HEK293 (cell line): ENCODE results near the gene RRP12.
A peak's percentile ranks its signal among the peaks of the same experiment; 100 is the strongest.

Source experiments
- CTCF ChIA-PET: fragments of 350-600 bp; formaldehyde crosslinking; extraction: SDS; loops from one replicate; lab custom pipeline; 2021; ENCODE audit warnings: antibody characterized with exemption; lab: Yijun Ruan, JAX
- POLR2A ChIA-PET: fragments of 300-600 bp; formaldehyde crosslinking; extraction: SDS; loops from one replicate; lab custom pipeline; 2020; ENCODE audit warnings: antibody characterized with exemption, inconsistent platforms; lab: Yijun Ruan, JAX
- H3K27ac ChIP-seq: fragments of 200-500 bp; sonication (Bioruptor generic); 2 replicates; pipeline ENCODE4 v1.5.1; 2014; ENCODE audit warnings: low read depth, low read length, control low read depth, inconsistent platforms; ENCODE audit errors: extremely low read depth
- H3K36me3 ChIP-seq, 2 experiments: fragments of 200-500 bp in 1 of 2; sonication (Bioruptor generic) in 1 of 2; 1 replicate in 1 of 2; 2 replicates in 1 of 2; pipeline ENCODE4 v1.5.1; 2014 to 2017; ENCODE audit warnings: inconsistent platforms in 2 of 2, low read length in 2 of 2; ENCODE audit not compliant: control insufficient read depth in 2 of 2, insufficient read depth in 1 of 2
- H3K4me1 ChIP-seq: fragments of 200-500 bp; sonication (Bioruptor generic); 2 replicates; pipeline ENCODE4 v1.5.1; 2014; ENCODE audit warnings: mild to moderate bottlenecking, low read length, inconsistent platforms; ENCODE audit not compliant: control insufficient read depth, insufficient read depth
- H3K4me3 ChIP-seq: 2 replicates; pipeline ENCODE4 v1.5.1; 2011; ENCODE audit warnings: low read depth, mild to moderate bottlenecking, control low read depth, low read length, moderate library complexity
- H3K9me3 ChIP-seq: fragments of 200-500 bp; sonication (Bioruptor generic); 2 replicates; pipeline ENCODE4 v1.5.1; 2014; ENCODE audit warnings: low read depth, low read length, inconsistent platforms; ENCODE audit not compliant: control insufficient read depth, insufficient read depth
- GLI2 ChIP-seq: fragments of 450-650 bp; formaldehyde crosslinking; IDR thresholded peaks from 2 replicates; pipeline ENCODE4; 2017; ENCODE audit warnings: missing biosample characterization, missing genetic modification characterization, low read depth, borderline replicate concordance
- GLI4 ChIP-seq: fragments of 450-650 bp; formaldehyde crosslinking; IDR thresholded peaks from 2 replicates; pipeline ENCODE4 v1.5.1; 2016; ENCODE audit warnings: missing biosample characterization, missing genetic modification characterization
- MYNN ChIP-seq: fragments of 450-650 bp; formaldehyde crosslinking; IDR thresholded peaks from 2 replicates; pipeline ENCODE4 v1.5.1; 2016; ENCODE audit warnings: missing biosample characterization, missing genetic modification characterization, borderline replicate concordance
- PRDM1 ChIP-seq: fragments of 450-650 bp; formaldehyde crosslinking; IDR thresholded peaks from 2 replicates; pipeline ENCODE4; 2016; ENCODE audit warnings: missing biosample characterization, missing genetic modification characterization
- SCRT1 ChIP-seq: fragments of 450-650 bp; formaldehyde crosslinking; IDR thresholded peaks from 2 replicates; pipeline ENCODE4 v1.5.1; 2016; ENCODE audit warnings: missing biosample characterization, missing genetic modification characterization, borderline replicate concordance
- ZNF10 ChIP-seq: fragments of 450-650 bp; formaldehyde crosslinking; IDR thresholded peaks from 2 replicates; pipeline ENCODE4 v1.5.1; 2017; ENCODE audit warnings: missing biosample characterization, missing genetic modification characterization
- ZNF169 ChIP-seq: fragments of 450-650 bp; formaldehyde crosslinking; IDR thresholded peaks from 2 replicates; pipeline ENCODE4 v1.5.1; 2016; ENCODE audit warnings: missing biosample characterization, missing genetic modification characterization
- ZNF600 ChIP-seq: fragments of 450-650 bp; formaldehyde crosslinking; IDR thresholded peaks from 2 replicates; pipeline ENCODE4 v1.5.1; 2016; ENCODE audit warnings: missing biosample characterization, missing genetic modification characterization
- ZNF664 ChIP-seq: fragments of 450-650 bp; formaldehyde crosslinking; IDR thresholded peaks from 2 replicates; pipeline ENCODE4 v1.5.1; 2016; ENCODE audit warnings: missing biosample characterization, missing genetic modification characterization
- ZNF843 ChIP-seq: fragments of 450-650 bp; formaldehyde crosslinking; IDR thresholded peaks from 2 replicates; pipeline ENCODE4 v1.5.1; 2016; ENCODE audit warnings: missing biosample characterization, missing genetic modification characterization
- ZSCAN16 ChIP-seq: fragments of 450-650 bp; formaldehyde crosslinking; IDR thresholded peaks from 2 replicates; pipeline ENCODE4 v1.5.1; 2016; ENCODE audit warnings: missing biosample characterization, missing genetic modification characterization
- TF ChIP-seq, protein P1 (sequence below): fragments of 450-650 bp; formaldehyde crosslinking; IDR thresholded peaks from 2 replicates; pipeline ENCODE4 v1.5.1; 2016; ENCODE audit warnings: missing biosample characterization, missing genetic modification characterization
- TF ChIP-seq, protein P2 (sequence below): fragments of 450-650 bp; formaldehyde crosslinking; IDR thresholded peaks from 2 replicates; pipeline ENCODE4 v1.5.1; 2016; ENCODE audit warnings: missing biosample characterization, missing genetic modification characterization
- TF ChIP-seq, protein P3 (sequence below): fragments of 450-650 bp; formaldehyde crosslinking; IDR thresholded peaks from 2 replicates; pipeline ENCODE4 v1.5.1; 2016; ENCODE audit warnings: missing biosample characterization, missing genetic modification characterization
- TF ChIP-seq, protein P4 (sequence below): fragments of 450-650 bp; formaldehyde crosslinking; IDR thresholded peaks from 2 replicates; pipeline ENCODE4 v1.5.1; 2016; ENCODE audit warnings: missing biosample characterization, missing genetic modification characterization
- TF ChIP-seq, protein P5 (sequence below): fragments of 450-650 bp; IDR thresholded peaks from 2 replicates; pipeline ENCODE4 v1.5.1; 2018; ENCODE audit warnings: missing biosample characterization, missing genetic modification characterization
- TF ChIP-seq, protein P6 (sequence below): fragments of 450-650 bp; formaldehyde crosslinking; IDR thresholded peaks from 2 replicates; pipeline ENCODE4 v1.5.1; 2016; ENCODE audit warnings: missing biosample characterization, missing genetic modification characterization

Gene RRP12

DNA sequence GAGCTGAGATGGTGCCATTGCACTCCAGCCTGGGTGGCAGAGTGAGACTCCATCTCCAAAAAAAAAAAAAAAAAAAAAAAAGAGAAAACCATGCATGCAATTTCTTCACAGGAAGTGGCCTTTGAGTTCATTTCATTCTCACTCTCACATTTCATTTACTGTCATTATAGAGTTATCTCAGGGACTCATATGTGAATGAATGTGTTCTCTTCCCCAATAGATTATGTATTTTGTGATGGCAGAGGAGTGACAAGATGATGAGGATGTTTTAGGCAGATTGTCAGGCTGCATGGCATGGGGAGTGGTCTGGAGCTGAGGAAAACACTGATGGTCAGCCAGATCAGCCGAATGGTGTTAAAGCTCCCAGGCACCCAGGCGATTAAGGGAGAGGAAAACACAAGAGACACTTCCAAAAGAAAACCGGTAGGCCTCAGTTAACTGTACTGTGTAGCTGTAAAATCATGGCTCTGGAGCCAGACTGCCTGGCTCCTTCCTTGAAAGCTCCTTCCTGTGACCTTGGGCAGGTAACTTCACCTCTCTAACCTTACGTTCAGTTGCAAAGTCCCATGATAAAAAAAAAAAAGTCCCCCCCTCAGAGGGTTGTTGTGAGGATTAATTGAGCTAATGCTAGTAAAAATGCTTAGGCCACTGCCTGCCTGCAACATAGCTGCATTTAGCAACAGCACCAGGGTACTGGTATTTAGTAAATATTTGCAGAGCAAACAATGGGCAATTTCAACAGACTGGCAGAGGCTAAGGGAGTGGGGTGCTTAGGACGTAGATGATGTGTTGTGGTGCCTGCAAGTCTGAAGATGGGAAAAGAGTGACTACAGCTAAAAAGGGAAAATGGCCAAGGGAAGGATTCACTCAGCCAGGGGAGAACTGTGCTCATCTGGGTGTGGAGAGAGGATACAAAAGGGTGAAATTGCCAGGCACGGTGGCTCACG is 73.5 kb downstream of the RRP12 start:
- ChIA-PET CTCF (interaction anchor here (0.6 to 1.8 kb wide), 3 partner anchors 8 to 49 kb away, joined by 4 to 7 read pairs (median 4); no protein-coding TSS in a partner anchor), POLR2A (interaction anchor here (0.7 to 1.1 kb wide), 2 partner anchors 8 to 20 kb away, joined by 3 read pairs; partner anchors contain the start of gene FRAT1)
- Histone ChIP-seq H3K9me3 (no peaks in the 10 kb centered on the region), H3K27ac (no peak overlapping the region), H3K4me1 (peaks cover 10% of the 10 kb centered on the region), H3K4me3 (no peak overlapping the region), H3K36me3 (peaks cover 3 to 12% of the 10 kb centered on the region in 2 experiments; a peak in 2 of 3 replicates)
- peak; percentile 81; the same call in 1 of the 2 replicates for TF ChIP-seq ZNF664 (tag by site-specific recombination)
- TF ChIP-seq, protein P1, sequence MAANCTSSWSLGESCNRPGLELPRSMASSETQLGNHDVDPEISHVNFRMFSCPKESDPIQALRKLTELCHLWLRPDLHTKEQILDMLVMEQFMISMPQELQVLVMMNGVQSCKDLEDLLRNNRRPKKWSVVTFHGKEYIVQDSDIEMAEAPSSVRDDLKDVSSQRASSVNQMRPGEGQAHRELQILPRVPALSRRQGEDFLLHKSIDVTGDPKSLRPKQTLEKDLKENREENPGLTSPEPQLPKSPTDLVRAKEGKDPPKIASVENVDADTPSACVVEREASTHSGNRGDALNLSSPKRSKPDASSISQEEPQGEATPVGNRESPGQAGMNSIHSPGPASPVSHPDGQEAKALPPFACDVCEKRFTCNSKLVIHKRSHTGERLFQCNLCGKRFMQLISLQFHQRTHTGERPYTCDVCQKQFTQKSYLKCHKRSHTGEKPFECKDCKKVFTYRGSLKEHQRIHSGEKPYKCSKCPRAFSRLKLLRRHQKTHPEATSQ (tag by site-specific recombination) = no peak
- peak; percentile 71 for TF ChIP-seq PRDM1 (tag by site-specific recombination)
- TF ChIP-seq, protein P2, sequence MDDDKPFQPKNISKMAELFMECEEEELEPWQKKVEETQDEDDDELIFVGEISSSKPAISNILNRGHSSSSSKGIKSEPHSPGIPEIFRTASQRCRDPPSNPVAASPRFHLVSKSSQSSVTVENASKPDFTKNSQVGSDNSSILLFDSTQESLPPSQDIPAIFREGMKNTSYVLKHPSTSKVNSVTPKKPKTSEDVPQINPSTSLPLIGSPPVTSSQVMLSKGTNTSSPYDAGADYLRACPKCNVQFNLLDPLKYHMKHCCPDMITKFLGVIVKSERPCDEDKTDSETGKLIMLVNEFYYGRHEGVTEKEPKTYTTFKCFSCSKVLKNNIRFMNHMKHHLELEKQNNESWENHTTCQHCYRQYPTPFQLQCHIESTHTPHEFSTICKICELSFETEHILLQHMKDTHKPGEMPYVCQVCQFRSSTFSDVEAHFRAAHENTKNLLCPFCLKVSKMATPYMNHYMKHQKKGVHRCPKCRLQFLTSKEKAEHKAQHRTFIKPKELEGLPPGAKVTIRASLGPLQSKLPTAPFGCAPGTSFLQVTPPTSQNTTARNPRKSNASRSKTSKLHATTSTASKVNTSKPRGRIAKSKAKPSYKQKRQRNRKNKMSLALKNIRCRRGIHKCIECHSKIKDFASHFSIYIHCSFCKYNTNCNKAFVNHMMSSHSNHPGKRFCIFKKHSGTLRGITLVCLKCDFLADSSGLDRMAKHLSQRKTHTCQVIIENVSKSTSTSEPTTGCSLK (tag by site-specific recombination) = no peak

DNA sequence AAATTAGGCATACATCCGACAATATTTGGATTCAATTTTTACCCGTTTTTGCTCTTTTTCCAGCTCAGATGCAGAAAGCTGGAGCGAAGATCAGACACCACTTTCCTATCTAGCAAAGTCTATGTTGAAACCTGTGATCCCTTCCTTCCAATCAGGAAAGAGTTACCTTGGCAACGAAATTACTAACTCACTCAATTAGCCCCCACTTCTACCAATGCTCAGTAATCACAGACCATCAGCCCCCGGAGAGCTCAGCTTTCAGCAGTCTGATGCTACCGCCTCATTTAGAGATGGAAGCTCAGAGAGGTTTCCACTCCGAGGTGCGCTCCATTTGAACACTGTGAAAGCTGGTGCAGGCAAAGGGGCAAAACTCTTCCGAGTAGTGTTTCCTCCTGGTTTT is 75.4 kb downstream of the RRP12 start:
- H3K4me3 ChIP-seq = no peak overlapping the region
- H3K27ac ChIP-seq = no peak overlapping the region
- ChIA-PET CTCF (interaction anchor here (0.6 to 1.8 kb wide), 2 partner anchors 47 to 815 kb away, joined by 3 to 7 read pairs; no protein-coding TSS in a partner anchor), POLR2A (interaction anchor here (1.2 kb wide), 1 partner anchor 9 kb away, joined by 3 read pairs; the partner anchor contains the start of gene FRAT2)
- peaks cover 7% of the 10 kb centered on the region for H3K4me1 ChIP-seq
- peaks cover 3 to 6% of the 10 kb centered on the region in 2 experiments; a peak in 2 of 3 replicates for H3K36me3 ChIP-seq
- H3K9me3 ChIP-seq = no peaks in the 10 kb centered on the region
- TF ChIP-seq GLI4 (tag by site-specific recombination) (no peak), GLI2 (tag by site-specific recombination) (no peak), ZSCAN16 (no peak), SCRT1 (no peak), ZNF600 (tag by site-specific recombination) (no peak), MYNN (tag by site-specific recombination) (no peak), ZNF843 (tag by site-specific recombination) (no peak), ZNF10 (tag by site-specific recombination) (no peak), ZNF169 (tag by site-specific recombination) (no peak)
- TF ChIP-seq, protein P3, sequence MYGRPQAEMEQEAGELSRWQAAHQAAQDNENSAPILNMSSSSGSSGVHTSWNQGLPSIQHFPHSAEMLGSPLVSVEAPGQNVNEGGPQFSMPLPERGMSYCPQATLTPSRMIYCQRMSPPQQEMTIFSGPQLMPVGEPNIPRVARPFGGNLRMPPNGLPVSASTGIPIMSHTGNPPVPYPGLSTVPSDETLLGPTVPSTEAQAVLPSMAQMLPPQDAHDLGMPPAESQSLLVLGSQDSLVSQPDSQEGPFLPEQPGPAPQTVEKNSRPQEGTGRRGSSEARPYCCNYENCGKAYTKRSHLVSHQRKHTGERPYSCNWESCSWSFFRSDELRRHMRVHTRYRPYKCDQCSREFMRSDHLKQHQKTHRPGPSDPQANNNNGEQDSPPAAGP (tag by site-specific recombination) = no peak
- TF ChIP-seq, protein P4, sequence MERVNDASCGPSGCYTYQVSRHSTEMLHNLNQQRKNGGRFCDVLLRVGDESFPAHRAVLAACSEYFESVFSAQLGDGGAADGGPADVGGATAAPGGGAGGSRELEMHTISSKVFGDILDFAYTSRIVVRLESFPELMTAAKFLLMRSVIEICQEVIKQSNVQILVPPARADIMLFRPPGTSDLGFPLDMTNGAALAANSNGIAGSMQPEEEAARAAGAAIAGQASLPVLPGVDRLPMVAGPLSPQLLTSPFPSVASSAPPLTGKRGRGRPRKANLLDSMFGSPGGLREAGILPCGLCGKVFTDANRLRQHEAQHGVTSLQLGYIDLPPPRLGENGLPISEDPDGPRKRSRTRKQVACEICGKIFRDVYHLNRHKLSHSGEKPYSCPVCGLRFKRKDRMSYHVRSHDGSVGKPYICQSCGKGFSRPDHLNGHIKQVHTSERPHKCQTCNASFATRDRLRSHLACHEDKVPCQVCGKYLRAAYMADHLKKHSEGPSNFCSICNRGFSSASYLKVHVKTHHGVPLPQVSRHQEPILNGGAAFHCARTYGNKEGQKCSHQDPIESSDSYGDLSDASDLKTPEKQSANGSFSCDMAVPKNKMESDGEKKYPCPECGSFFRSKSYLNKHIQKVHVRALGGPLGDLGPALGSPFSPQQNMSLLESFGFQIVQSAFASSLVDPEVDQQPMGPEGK (tag by site-specific recombination) = no peak
- TF ChIP-seq, protein P5, sequence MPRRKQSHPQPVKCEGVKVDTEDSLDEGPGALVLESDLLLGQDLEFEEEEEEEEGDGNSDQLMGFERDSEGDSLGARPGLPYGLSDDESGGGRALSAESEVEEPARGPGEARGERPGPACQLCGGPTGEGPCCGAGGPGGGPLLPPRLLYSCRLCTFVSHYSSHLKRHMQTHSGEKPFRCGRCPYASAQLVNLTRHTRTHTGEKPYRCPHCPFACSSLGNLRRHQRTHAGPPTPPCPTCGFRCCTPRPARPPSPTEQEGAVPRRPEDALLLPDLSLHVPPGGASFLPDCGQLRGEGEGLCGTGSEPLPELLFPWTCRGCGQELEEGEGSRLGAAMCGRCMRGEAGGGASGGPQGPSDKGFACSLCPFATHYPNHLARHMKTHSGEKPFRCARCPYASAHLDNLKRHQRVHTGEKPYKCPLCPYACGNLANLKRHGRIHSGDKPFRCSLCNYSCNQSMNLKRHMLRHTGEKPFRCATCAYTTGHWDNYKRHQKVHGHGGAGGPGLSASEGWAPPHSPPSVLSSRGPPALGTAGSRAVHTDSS = no peak
- TF ChIP-seq, protein P6, sequence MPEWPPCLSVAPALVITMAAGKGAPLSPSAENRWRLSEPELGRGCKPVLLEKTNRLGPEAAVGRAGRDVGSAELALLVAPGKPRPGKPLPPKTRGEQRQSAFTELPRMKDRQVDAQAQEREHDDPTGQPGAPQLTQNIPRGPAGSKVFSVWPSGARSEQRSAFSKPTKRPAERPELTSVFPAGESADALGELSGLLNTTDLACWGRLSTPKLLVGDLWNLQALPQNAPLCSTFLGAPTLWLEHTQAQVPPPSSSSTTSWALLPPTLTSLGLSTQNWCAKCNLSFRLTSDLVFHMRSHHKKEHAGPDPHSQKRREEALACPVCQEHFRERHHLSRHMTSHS (tag by site-specific recombination) = no peak
